Upper lobe of right lung (tissue), 1 donor: ENCODE measurements around the gene GPR87. TPM values are rescaled to one million over a fixed set of nuclear protein-coding genes. Genes with fewer than 3 reads are reported as not detected.

Experiments
- ATAC-seq: fragments of 200-7000 bp; cut with Tn5 transposase; one replicate; pipeline ENCODE4 v1.9.1; 2020; ENCODE audit warnings: mild to moderate bottlenecking, moderate library complexity
- DNase-seq: peaks from one replicate; pipeline ENCODE4 v3.0.0-alpha.2; 2020
- H3K27ac ChIP-seq: fragments of 200-600 bp; one replicate; pipeline ENCODE4 v1.8.0; 2022
- H3K27me3 ChIP-seq: fragments of 200-600 bp; one replicate; pipeline ENCODE4 v1.8.0; 2022; ENCODE audit warnings: mild to moderate bottlenecking
- H3K36me3 ChIP-seq: fragments of 200-600 bp; one replicate; pipeline ENCODE4 v1.8.0; 2022
- H3K4me1 ChIP-seq: fragments of 200-600 bp; one replicate; pipeline ENCODE4 v1.8.0; 2022
- H3K4me3 ChIP-seq: fragments of 200-600 bp; one replicate; pipeline ENCODE4 v1.8.0; 2022; ENCODE audit warnings: mild to moderate bottlenecking
- H3K9me3 ChIP-seq: fragments of 200-600 bp; one replicate; pipeline ENCODE4 v1.8.0; 2022
- CTCF ChIP-seq: fragments of 200-600 bp; IDR thresholded peaks from one replicate; pipeline ENCODE4 v1.8.0; 2022; ENCODE audit warnings: antibody characterized with exemption
- intact Hi-C: fragments of 100-400 bp; cut with DNase I; formaldehyde crosslinking; loops from one replicate; pipeline ENCODE4 v1.11.0; 2022
- total RNA-seq: library from RNA; stranded (reverse); fragmentation: NEBNext Ultra II Directional; extraction: Animal tissue kit (Norgen Biotek cat#: 25700); gene quantifications from one replicate; pipeline ENCODE4 v1.2.1, GENCODE V29; 2021
- donor health status: DM: no; HTN: yes; CAD: no; lungs with severe emphysema.

GPR87 gene
- total RNA-seq, 1 donor from 2014 or later, result 0.67 TPM

- no peak for ATAC-seq
- Histone ChIP-seq H3K4me3 (no peak overlapping the region), H3K27ac (no peak overlapping the region)
These were observed 41.5 kb downstream of the GPR87 start for GRCh38 chr3:151275091-151275490.

GRCh38 chr3:151269631-151270030 is 47.0 kb downstream of the GPR87 start:
- intact Hi-C loops, result no loop called here
- Histone ChIP-seq H3K9me3 (no peaks in the 10 kb centered on the region), H3K4me3 (no peak overlapping the region), H3K27me3 (no peaks in the 10 kb centered on the region), H3K36me3 (no peaks in the 10 kb centered on the region), H3K4me1 (no peaks in the 10 kb centered on the region), H3K27ac (no peak overlapping the region)
- no peak for DNase-seq
- ATAC-seq, result no peak
- no peak for TF ChIP-seq CTCF

More at GRCh38 chr3:151275091-151275490, 41.5 kb downstream of the GPR87 start:
- Histone ChIP-seq H3K27me3 (no peaks in the 10 kb centered on the region), H3K4me1 (no peaks in the 10 kb centered on the region), H3K36me3 (no peaks in the 10 kb centered on the region), H3K9me3 (no peaks in the 10 kb centered on the region)
- intact Hi-C loops, result no loop called here
- TF ChIP-seq CTCF, result no peak
- DNase-seq, result no peak

- ATAC-seq, result no peak
- intact Hi-C loops, result no loop called here
- Histone ChIP-seq H3K36me3 (no peaks in the 10 kb centered on the region), H3K27ac (no peak overlapping the region), H3K4me1 (no peaks in the 10 kb centered on the region), H3K27me3 (no peaks in the 10 kb centered on the region), H3K9me3 (no peaks in the 10 kb centered on the region), H3K4me3 (no peak overlapping the region)
- no peak for DNase-seq
- no peak for TF ChIP-seq CTCF
These were observed 48.1 kb downstream of the GPR87 start for GRCh38 chr3:151268267-151269235.

GRCh38 chr3:151267066-151267465 is 49.6 kb downstream of the GPR87 start:
- Histone ChIP-seq H3K9me3 (no peaks in the 10 kb centered on the region), H3K4me3 (no peak overlapping the region), H3K27ac (no peak overlapping the region), H3K27me3 (no peaks in the 10 kb centered on the region), H3K4me1 (no peaks in the 10 kb centered on the region), H3K36me3 (no peaks in the 10 kb centered on the region)
- no peak for DNase-seq
- intact Hi-C loops, result no loop called here
- no peak for ATAC-seq
- no peak for TF ChIP-seq CTCF

GRCh38 chr3:151265866-151266265 is 50.8 kb downstream of the GPR87 start:
- Histone ChIP-seq H3K27me3 (no peaks in the 10 kb centered on the region), H3K4me1 (no peaks in the 10 kb centered on the region), H3K36me3 (no peaks in the 10 kb centered on the region), H3K4me3 (no peak overlapping the region), H3K9me3 (no peaks in the 10 kb centered on the region), H3K27ac (peak overlapping the region; percentile 55)
- DNase-seq, result no peak
- ATAC-seq, result peak; percentile 90
- intact Hi-C loops, result no loop called here
- no peak for TF ChIP-seq CTCF
